Common myeloid progenitor, CD34-positive (primary cell): Measurements from ENCODE around the gene KIAA0586.

Experiments used
- CTCF ChIA-PET: fragments of 350-600 bp; sonication (Branson Sonifier 250); formaldehyde crosslinking; loops from one replicate; lab custom pipeline; 2021; ENCODE audit warnings: antibody characterized with exemption; lab: Charles Lee
- POLR2A ChIA-PET: fragments of 350-600 bp; sonication (Branson Sonifier 250); formaldehyde crosslinking; loops from one replicate; lab custom pipeline; 2021; ENCODE audit warnings: antibody characterized with exemption; lab: Charles Lee
- DNase-seq, 3 donors: peaks; one replicate each; pipeline versions ENCODE4 v3.0.0 to v3.0.0-alpha.2; 2013
- H3K27ac ChIP-seq, 2 experiments: 1 replicate in 1 of 2; 2 replicates in 1 of 2; pipeline ENCODE4 v1.7.0; 2013; ENCODE audit warnings: inconsistent platforms in 2 of 2, low read length in 2 of 2, mild to moderate bottlenecking in 2 of 2, low read depth in 1 of 2, moderate library complexity in 1 of 2; ENCODE audit not compliant: severe bottlenecking in 2 of 2, insufficient read depth in 1 of 2, poor library complexity in 1 of 2
- H3K27me3 ChIP-seq, 5 experiments: replicated peaks in 2 of 5; 1 replicate in 3 of 5; 2 replicates in 2 of 5; pipeline versions ENCODE4 v1.6.1 to v1.7.0; 2013; ENCODE audit warnings: low read length in 4 of 5, mild to moderate bottlenecking in 2 of 5, moderate library complexity in 2 of 5, inconsistent platforms in 1 of 5; ENCODE audit not compliant: insufficient read depth in 5 of 5, control insufficient read depth in 4 of 5
- H3K36me3 ChIP-seq, 4 experiments: 1 replicate in 2 of 4; 2 replicates in 2 of 4; pipeline versions ENCODE4 v1.6.1 to v1.7.0; 2013; ENCODE audit warnings: low read length in 3 of 4, control low read depth in 1 of 4, mild to moderate bottlenecking in 1 of 4; ENCODE audit not compliant: control insufficient read depth in 4 of 4, insufficient read depth in 4 of 4
- H3K4me1 ChIP-seq, 4 experiments: 1 replicate in 3 of 4; 2 replicates in 1 of 4; pipeline versions ENCODE4 v1.6.1 to v1.7.1; 2013; ENCODE audit warnings: low read length in 3 of 4, mild to moderate bottlenecking in 3 of 4, control low read depth in 1 of 4, inconsistent platforms in 1 of 4, moderate library complexity in 1 of 4; ENCODE audit not compliant: control insufficient read depth in 4 of 4, insufficient read depth in 4 of 4; ENCODE audit errors: control extremely low read depth in 1 of 4
- H3K4me3 ChIP-seq, 7 experiments: 1 replicate in 4 of 7; 2 replicates in 3 of 7; pipeline versions ENCODE4 v1.5.1 to v1.7.0; 2013; ENCODE audit warnings: mild to moderate bottlenecking in 7 of 7, low read length in 6 of 7, moderate library complexity in 6 of 7, inconsistent platforms in 2 of 7, low read depth in 2 of 7, control low read depth in 1 of 7; ENCODE audit not compliant: insufficient read depth in 4 of 7, control insufficient read depth in 1 of 7; ENCODE audit errors: extremely low read depth in 1 of 7
- H3K9me3 ChIP-seq, 5 experiments: 1 replicate in 4 of 5; 2 replicates in 1 of 5; pipeline versions ENCODE4 v1.6.1 to v1.7.1; 2013; ENCODE audit warnings: low read length in 4 of 5, mild to moderate bottlenecking in 2 of 5, inconsistent platforms in 1 of 5, low read depth in 1 of 5, moderate library complexity in 1 of 5; ENCODE audit not compliant: control insufficient read depth in 4 of 5, insufficient read depth in 2 of 5; ENCODE audit errors: control extremely low read depth in 1 of 5
- WGBS: methylation state at CpG from one replicate; pipeline ENCODE4 v1.1.5; 2013; ENCODE audit not compliant: insufficient coverage; 5-methylcytosine and 5-hydroxymethylcytosine counted together

KIAA0586 gene

GRCh38 chr14:58426670-58427280 is 744 bp upstream of the KIAA0586 start:
- H3K27ac ChIP-seq = peak overlapping the region; percentile 98 to 99
- CTCF ChIA-PET = interaction anchor here (1.1 to 4.3 kb wide), 3 partner anchors 17 to 61 kb away, joined by 3 to 19 read pairs (median 3); partner anchors contain the start of gene TOMM20L
- no peaks in the 10 kb centered on the region for H3K27me3 ChIP-seq
- H3K4me3 ChIP-seq = peak overlapping the region; percentile 84 to 100 (median 96)
- peak in 1 of 3 donors; percentile 66 for DNase-seq
- H3K9me3 ChIP-seq = no peaks in the 10 kb centered on the region
- POLR2A ChIA-PET = interaction anchor here (1.5 kb wide), 1 partner anchor 29 kb away, joined by 5 read pairs; no protein-coding TSS in a partner anchor
- WGBS = 0% methylated on average over 33 of the region's 35 CpGs
- H3K36me3 ChIP-seq = peaks cover 0 to 15% (median 9%) of the 10 kb centered on the region in 4 experiments
- H3K4me1 ChIP-seq = peaks cover 4 to 34% (median 21%) of the 10 kb centered on the region in 4 experiments

GRCh38 chr14:58428118-58428683 is 682 bp downstream of the KIAA0586 start:
- H3K9me3 ChIP-seq = no peaks in the 10 kb centered on the region
- WGBS = 0% methylated on average over 7 of the region's 10 CpGs
- H3K27me3 ChIP-seq = no peaks in the 10 kb centered on the region
- H3K4me1 ChIP-seq = peaks cover 4 to 34% (median 21%) of the 10 kb centered on the region in 4 experiments
- ChIA-PET POLR2A (interaction anchor here (0.6 to 1.5 kb wide), 4 partner anchors 10 to 324 kb away, joined by 3 to 6 read pairs (median 4); no protein-coding TSS in a partner anchor), CTCF (interaction anchor here (0.9 to 4.3 kb wide), 2 partner anchors 13 to 33 kb away, joined by 4 to 19 read pairs; partner anchors contain the start of gene TOMM20L)
- peak; percentile 36 to 74 (median 73) for DNase-seq
- peak overlapping the region; percentile 98 to 99 for H3K27ac ChIP-seq
- H3K4me3 ChIP-seq = peak overlapping the region in 6 of 7 experiments; percentile 84 to 100 (median 96)
- peaks cover 2 to 22% (median 11%) of the 10 kb centered on the region in 4 experiments for H3K36me3 ChIP-seq

- CTCF ChIA-PET = no interaction called here
- peak in 1 of 3 donors; percentile 3 for DNase-seq
Measured at GRCh38 chr14:58430156-58430555, 2.6 kb downstream of the KIAA0586 start.

GRCh38 chr14:58439476-58439875 is 12.0 kb downstream of the KIAA0586 start:
- H3K27ac ChIP-seq = no peak overlapping the region
- POLR2A ChIA-PET = no interaction called here
- DNase-seq = no peak

More at GRCh38 chr14:58430156-58430555, 2.6 kb downstream of the KIAA0586 start:
- H3K4me3 ChIP-seq = no peak overlapping the region
- peaks cover 4 to 34% (median 20%) of the 10 kb centered on the region in 4 experiments for H3K4me1 ChIP-seq
- POLR2A ChIA-PET = no interaction called here
- H3K9me3 ChIP-seq = no peaks in the 10 kb centered on the region
- WGBS = no CpG with 5 or more reads among the region's 1 CpG
- no peak overlapping the region for H3K27ac ChIP-seq
- no peaks in the 10 kb centered on the region for H3K27me3 ChIP-seq
- peaks cover 5 to 40% (median 13%) of the 10 kb centered on the region in 4 experiments for H3K36me3 ChIP-seq

GRCh38 chr14:58444627-58445026 is 17.1 kb downstream of the KIAA0586 start:
- Histone ChIP-seq H3K27ac (no peak overlapping the region), H3K27me3 (no peaks in the 10 kb centered on the region), H3K4me3 (no peak overlapping the region), H3K36me3 (peaks cover 3 to 56% (median 24%) of the 10 kb centered on the region in 4 experiments), H3K4me1 (no peaks in the 10 kb centered on the region), H3K9me3 (no peaks in the 10 kb centered on the region)
- ChIA-PET CTCF (interaction anchor here (0.6 kb wide), 1 partner anchor 978 kb away, joined by 3 read pairs; no protein-coding TSS in a partner anchor), POLR2A (no interaction called here)
- 100% methylated on average over 3 of the region's 5 CpGs for WGBS
- DNase-seq = no peak

More at GRCh38 chr14:58439476-58439875, 12.0 kb downstream of the KIAA0586 start:
- H3K27me3 ChIP-seq = no peaks in the 10 kb centered on the region
- H3K9me3 ChIP-seq = no peaks in the 10 kb centered on the region
- no peaks in the 10 kb centered on the region for H3K4me1 ChIP-seq
- CTCF ChIA-PET = no interaction called here
- 100% methylated on average over 3 of the region's 5 CpGs for WGBS
- no peak overlapping the region for H3K4me3 ChIP-seq
- H3K36me3 ChIP-seq = peaks cover 11 to 55% (median 34%) of the 10 kb centered on the region in 4 experiments

- ChIA-PET CTCF (interaction anchor here (0.8 to 1.1 kb wide), 2 partner anchors 12 to 20 kb away, joined by 3 read pairs; no protein-coding TSS in a partner anchor), POLR2A (interaction anchor here (0.7 kb wide), 1 partner anchor 303 kb away, joined by 3 read pairs; no protein-coding TSS in a partner anchor)
- Histone ChIP-seq H3K9me3 (peaks cover 0 to 3% (median 0%) of the 10 kb centered on the region in 5 experiments), H3K27ac (no peak overlapping the region), H3K27me3 (no peaks in the 10 kb centered on the region), H3K4me3 (no peak overlapping the region), H3K4me1 (no peaks in the 10 kb centered on the region), H3K36me3 (peaks cover 22 to 54% (median 32%) of the 10 kb centered on the region in 4 experiments)
- no peak for DNase-seq
- WGBS = 98% methylated on average over 6 of the region's 9 CpGs
Measured at GRCh38 chr14:58455593-58456265, 28.2 kb downstream of the KIAA0586 start.
